HG03571 (cell line): ENCODE measurements around the gene GLYATL2.

Experiments
- ATAC-seq: cut with Tn5 transposase; IDR thresholded peaks from one replicate; pipeline ENCODE4 v1.9.1; 2021; ENCODE audit not compliant: unreplicated experiment

GLYATL2 gene

GRCh38 chr11:58844361-58845005 is at the start of gene GLYATL2:
Gene GLYATL2 (minus strand): TSS chr11:58844704. CDS start chr11:58839612, 5,092 bp downstream.
- no peak for ATAC-seq

DNA sequence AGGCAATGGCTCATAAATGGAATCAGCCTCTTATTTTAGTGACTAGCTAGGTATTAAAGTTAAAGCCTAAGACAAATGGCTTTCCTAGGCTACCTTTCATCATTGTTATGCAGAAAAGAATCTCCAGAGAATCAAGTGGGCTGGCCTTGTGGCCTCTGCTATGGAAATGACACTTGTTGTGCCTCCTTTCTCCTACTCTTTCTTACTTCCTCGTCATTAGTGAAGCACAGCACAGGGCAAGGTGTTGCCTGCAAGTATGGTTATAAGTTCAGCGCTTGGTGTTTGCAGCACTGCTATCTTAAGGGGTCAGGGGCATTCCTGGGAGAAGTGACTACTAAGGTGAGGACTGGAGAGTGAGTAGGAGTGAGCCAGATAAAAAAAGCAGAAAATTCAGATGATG is 49.4 kb upstream of the GLYATL2 start:
- ATAC-seq, result no peak

DNA sequence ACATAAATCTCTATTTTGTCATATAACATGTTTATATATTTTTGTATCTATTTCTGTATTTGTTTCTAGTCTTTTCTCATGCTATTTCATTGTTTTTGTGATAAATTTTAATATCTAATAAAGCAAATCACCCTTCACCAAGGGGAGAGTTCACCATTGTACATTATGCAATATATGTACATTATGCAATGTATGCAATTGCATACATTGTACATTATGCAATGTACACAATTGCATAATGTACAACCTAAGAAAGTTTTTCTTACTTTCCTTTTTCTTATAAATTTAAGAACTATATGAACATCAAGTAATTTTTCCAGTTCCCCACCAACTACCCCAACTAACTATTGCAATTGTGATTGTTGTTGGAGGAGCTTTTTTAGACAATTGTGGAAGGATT is 44.1 kb upstream of the GLYATL2 start:
- no peak for ATAC-seq

DNA sequence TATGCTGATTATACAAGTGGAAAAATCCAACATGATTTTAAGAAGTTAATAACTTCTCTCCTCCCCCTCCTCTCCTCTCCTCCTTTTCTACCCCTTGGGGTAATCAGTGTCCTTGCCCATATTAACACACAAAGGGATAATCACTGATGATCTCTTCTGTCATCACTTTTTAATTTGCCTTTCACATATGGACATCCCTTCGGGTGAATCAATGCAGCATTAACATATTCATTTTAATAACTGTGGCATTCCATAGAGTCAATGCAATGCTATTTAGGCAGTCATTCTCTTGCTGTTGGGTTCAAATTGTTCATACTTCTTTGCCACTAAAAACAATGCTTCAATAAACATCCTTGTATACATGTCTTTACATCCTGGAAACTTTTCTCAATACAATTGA is 42.9 kb upstream of the GLYATL2 start:
- no peak for ATAC-seq

DNA sequence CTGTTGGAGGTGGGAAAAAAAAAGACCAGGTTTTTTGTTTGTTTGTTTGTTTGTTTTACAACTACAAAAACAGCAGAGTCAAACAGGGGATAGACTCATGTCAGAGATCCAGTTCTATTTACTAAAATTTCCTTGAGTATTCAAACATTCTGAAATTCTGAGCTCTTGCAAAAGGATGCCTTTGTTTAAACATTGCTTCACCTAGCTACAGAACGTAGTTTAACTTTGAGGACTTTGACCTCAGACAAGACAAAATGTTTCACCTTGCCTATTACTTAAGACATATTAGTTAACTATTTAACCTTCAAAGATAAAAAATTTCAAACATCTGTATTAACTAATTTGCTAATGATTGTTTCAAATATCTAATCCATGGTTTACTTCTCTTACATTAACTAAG is 36.1 kb upstream of the GLYATL2 start:
- ATAC-seq, result no peak

DNA sequence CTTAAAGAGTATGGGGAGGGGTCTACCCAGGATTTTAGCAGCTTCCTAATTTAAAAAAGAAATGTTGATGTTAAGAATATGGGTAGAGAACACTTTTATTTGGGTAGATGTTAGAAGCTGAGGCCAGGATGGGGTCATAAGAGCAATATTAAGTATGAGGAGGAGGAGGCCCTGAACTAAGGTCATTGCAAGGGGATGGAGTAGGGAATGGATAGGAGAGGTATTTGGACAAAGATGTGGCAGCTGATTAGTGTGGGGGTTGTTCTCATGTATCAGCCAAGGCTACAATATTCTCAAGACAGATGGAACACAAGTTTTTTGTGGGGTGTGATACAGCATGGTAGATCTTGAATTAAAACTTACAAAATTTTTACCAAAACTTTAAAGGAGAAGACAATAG is 35.7 kb upstream of the GLYATL2 start:
- no peak for ATAC-seq

DNA sequence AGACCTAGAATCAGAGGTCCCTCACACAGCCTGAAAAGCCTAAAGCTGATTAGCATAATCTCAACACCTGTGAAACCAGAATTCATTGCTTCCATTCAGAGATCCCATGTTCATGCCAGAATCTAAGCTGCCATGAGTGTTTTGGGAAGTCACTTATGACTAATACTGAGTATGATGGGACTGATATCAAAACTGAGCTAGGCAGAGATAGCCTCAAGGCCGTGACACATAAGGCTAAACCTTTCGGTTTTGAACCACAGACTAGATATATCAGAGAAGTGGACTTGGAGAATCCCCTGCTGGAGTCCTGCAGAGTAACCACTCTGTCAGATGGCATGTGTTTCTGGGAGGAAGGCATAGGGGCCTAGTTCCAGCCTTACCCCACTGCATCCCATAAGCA is 23.1 kb upstream of the GLYATL2 start:
- no peak for ATAC-seq

- ATAC-seq, result no peak
Measured at GRCh38 chr11:58866788-58867187, 22.3 kb upstream of the GLYATL2 start.

DNA sequence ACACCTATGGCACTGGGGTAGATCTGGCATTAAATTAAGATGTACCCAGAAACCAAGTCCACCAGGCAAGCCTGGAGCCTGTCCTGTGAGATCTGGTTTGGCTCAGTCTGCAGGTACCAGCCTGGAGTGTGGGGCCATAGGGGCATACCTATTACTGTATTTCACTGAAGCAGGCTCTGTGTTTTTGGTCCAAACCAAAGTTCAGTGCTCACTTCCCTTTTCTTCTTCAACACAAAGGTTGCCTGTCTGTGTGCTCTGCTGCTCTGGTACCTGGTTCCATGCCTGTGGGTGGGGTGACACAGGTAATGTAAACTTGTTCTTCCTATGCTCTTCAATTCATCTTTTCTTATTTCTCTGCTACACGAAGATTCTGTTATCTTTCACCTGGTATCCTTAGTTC is 19.8 kb upstream of the GLYATL2 start:
- no peak for ATAC-seq

DNA sequence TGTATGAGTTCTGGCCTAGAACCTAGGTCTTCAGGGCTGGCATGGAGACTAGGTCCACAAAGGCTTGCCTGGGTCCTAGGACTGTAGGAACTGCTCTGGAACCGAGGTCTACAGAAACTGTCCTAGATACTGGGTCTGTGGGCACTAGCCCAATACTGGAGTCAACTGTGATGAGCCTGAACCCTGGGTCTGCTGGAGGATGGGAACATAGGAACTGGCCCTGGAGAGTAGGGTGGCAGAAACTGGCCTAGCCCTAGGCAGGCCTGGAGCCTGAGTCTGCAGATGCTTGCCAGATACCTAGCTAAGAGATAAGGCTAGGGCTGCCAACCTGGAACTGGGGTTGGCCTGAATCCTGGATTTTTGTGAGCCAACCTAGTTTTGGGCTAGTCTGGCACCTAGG is 19.2 kb upstream of the GLYATL2 start:
- no peak for ATAC-seq

GRCh38 chr11:58861533-58861932 is 17.0 kb upstream of the GLYATL2 start:
- ATAC-seq, result no peak

GRCh38 chr11:58856806-58857205 is 12.3 kb upstream of the GLYATL2 start:
- no peak for ATAC-seq

DNA sequence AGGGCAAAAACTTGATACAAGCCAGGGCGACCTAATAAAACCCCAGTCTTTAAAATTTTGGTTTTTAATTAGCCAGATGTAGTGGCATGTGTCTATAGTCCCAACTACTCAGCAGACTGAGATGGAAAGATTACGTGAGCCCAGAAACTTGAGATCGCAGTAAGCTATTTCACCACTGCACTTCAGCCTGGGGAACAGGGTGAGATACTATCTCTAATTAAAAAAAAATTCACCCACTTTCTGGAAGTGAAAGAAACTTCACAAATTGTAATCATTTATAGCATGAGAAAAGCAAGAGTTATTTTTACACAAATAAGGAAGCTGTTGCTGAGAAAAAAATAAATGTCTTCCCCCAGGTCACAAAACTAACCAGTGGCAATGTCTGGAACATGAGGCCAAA is 882 bp upstream of the GLYATL2 start:
- no peak for ATAC-seq

DNA sequence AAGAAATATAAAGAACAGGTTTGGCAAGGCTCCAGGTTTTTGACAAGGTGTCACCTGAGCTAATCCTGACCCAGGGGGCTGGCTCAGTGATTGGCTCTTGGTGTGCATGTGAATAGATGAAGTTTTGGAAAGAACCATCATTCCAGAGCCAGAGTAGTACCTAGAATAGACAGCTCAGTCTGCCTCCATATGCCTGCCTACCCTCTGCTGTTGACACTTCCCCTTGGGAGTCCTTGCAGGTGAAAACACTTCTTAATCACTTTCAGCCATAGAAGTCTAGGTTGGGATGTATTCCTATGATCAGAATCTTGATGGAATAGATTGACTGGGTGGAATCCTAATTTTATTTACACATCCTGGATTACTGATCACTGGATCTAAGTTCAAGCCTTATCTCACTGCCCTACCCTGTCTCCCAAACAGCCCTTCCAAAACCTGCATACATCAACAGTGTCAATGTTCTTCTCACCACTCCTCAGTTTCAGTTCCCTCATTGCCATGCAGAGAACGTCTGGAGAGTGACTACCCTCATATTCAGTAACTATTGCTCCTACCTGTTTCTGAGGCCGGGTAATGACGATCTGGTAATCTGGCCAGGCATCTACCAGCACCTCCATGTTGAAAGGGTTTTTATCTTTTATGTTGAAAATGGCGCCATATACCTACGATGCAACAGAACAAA is 6.7 kb downstream of the GLYATL2 start:
- ATAC-seq, result no peak

- no peak for ATAC-seq
Measured at GRCh38 chr11:58832056-58832645, 12.4 kb downstream of the GLYATL2 start.

- ATAC-seq, result no peak
Measured at GRCh38 chr11:58830673-58831301, 13.7 kb downstream of the GLYATL2 start.

- ATAC-seq, result no peak
Measured at GRCh38 chr11:58829786-58830185, 14.7 kb downstream of the GLYATL2 start.

DNA sequence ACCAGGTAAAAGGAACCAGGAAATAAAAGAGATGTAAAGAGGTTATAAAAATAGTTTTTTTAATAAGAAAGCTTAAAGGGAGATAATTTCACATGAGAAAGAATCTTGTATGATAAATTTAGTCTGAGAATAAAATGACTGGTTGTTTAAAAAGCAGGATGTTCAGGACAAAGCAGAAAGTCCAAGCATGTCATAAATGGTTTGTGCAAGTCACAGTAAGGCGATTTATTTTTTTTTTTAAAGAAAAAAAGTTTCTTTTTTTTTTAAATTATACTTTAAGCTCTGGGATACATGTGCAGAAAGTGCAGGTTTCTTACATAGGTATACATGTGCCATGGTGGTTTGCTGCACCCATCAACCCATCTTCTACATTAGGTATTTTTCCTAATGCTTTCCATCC is 30.8 kb downstream of the GLYATL2 start:
- ATAC-seq, result no peak

- ATAC-seq, result no peak
Measured at GRCh38 chr11:58811499-58811898, 33.0 kb downstream of the GLYATL2 start.

- ATAC-seq, result no peak
Measured at GRCh38 chr11:58807343-58807742, 37.2 kb downstream of the GLYATL2 start.

- ATAC-seq, result no peak
Measured at GRCh38 chr11:58805065-58805464, 39.4 kb downstream of the GLYATL2 start.

- ATAC-seq, result no peak
Measured at GRCh38 chr11:58801974-58802545, 42.4 kb downstream of the GLYATL2 start.
